Glutamatergic neuron (in vitro differentiated cells): ENCODE data around the gene TNNC1. TPM values are rescaled to one million over a fixed set of nuclear protein-coding genes. Genes with fewer than 3 reads are reported as not detected.
A peak's percentile ranks its signal among the peaks of the same experiment; 100 is the strongest.

Source experiments
- DNase-seq: peaks from one replicate; pipeline ENCODE4 v3.0.0; 2022
- H3K27ac Mint-ChIP-seq: one replicate; pipeline ENCODE4 v1.8.0; 2020; ENCODE audit warnings: mild to moderate bottlenecking, mixed read lengths, inconsistent platforms; ENCODE audit not compliant: unreplicated experiment
- H3K27me3 Mint-ChIP-seq: one replicate; pipeline ENCODE4 v1.8.0; 2020; ENCODE audit warnings: mild to moderate bottlenecking, moderate library complexity, mixed read lengths, inconsistent platforms; ENCODE audit not compliant: unreplicated experiment
- H3K36me3 Mint-ChIP-seq: one replicate; pipeline ENCODE4 v1.8.0; 2020; ENCODE audit warnings: mild to moderate bottlenecking, mixed read lengths, inconsistent platforms; ENCODE audit not compliant: unreplicated experiment
- H3K4me1 Mint-ChIP-seq: one replicate; pipeline ENCODE4 v1.8.0; 2020; ENCODE audit warnings: mild to moderate bottlenecking, low read depth, mixed read lengths, inconsistent platforms; ENCODE audit not compliant: unreplicated experiment
- H3K4me3 Mint-ChIP-seq: one replicate; pipeline ENCODE4 v1.8.0; 2020; ENCODE audit warnings: mild to moderate bottlenecking, mixed read lengths, inconsistent platforms; ENCODE audit not compliant: unreplicated experiment
- H3K9me3 Mint-ChIP-seq: one replicate; pipeline ENCODE4 v1.8.0; 2020; ENCODE audit warnings: mild to moderate bottlenecking, moderate library complexity, mixed read lengths, inconsistent platforms; ENCODE audit not compliant: unreplicated experiment
- total RNA-seq: library from RNA; stranded (reverse); fragmentation: NEBNext Ultra II Directional; extraction: Animal tissue kit (Norgen Biotek cat#: 25700); gene quantifications from one replicate; pipeline ENCODE4 v1.2.1, GENCODE V29; 2021; ENCODE audit not compliant: unreplicated experiment
- TF ChIP-seq, protein P1 (sequence below): fragments of 200-600 bp; sonication (generic); IDR thresholded peaks from one replicate; pipeline ENCODE4 v1.5.0; 2021; ENCODE audit not compliant: partially characterized antibody, unreplicated experiment

The TNNC1 gene
- total RNA-seq, 1 donor from 2014 or later: 2.7 TPM

DNA sequence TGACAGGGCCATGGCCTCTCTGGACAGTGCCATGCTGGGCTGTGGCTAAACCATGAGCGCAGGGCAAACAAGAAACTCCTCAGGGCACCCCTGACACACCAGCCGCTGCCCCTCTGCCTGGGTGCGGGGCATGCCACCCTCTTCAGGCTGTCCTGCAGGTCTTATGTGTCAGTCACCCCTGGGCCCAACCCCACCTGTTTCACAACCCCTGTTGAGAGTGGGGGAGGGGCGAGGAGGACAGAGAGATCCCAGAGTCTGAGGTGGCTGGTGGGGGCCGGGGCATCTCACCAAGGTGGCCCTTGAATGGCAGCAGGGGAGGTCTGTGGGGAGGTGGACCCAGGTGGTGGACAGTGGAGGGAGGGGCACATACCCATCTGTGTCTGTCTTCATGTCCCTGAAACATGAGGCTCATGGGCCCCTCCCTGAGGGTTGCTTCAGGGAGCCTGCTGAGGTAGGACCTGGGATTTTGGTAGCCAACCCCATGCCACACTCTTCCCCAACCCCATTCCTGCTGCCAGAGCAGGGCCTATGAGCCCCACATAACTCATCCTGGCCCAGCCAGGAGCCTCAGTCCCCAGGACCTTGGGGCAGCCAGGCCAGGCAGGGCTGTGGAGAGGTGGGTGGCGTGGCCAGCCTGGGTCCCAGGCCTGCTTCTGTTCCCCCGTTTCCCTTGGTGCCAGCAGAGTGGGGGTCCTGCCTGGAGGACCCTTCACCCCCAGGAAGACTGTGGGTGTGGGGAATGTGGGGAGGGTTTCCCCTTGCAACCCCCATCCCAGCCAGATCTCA is 39.6 kb upstream of the TNNC1 start:
- DNase-seq: no peak
- H3K4me1 Mint-ChIP-seq: peaks cover 10% of the 10 kb centered on the region
- TF ChIP-seq, protein P1, sequence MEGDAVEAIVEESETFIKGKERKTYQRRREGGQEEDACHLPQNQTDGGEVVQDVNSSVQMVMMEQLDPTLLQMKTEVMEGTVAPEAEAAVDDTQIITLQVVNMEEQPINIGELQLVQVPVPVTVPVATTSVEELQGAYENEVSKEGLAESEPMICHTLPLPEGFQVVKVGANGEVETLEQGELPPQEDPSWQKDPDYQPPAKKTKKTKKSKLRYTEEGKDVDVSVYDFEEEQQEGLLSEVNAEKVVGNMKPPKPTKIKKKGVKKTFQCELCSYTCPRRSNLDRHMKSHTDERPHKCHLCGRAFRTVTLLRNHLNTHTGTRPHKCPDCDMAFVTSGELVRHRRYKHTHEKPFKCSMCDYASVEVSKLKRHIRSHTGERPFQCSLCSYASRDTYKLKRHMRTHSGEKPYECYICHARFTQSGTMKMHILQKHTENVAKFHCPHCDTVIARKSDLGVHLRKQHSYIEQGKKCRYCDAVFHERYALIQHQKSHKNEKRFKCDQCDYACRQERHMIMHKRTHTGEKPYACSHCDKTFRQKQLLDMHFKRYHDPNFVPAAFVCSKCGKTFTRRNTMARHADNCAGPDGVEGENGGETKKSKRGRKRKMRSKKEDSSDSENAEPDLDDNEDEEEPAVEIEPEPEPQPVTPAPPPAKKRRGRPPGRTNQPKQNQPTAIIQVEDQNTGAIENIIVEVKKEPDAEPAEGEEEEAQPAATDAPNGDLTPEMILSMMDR: no peak
- peaks cover 10% of the 10 kb centered on the region for H3K27me3 Mint-ChIP-seq
- H3K4me3 Mint-ChIP-seq: no peak overlapping the region
- H3K9me3 Mint-ChIP-seq: peaks cover 3% of the 10 kb centered on the region
- H3K36me3 Mint-ChIP-seq: no peaks in the 10 kb centered on the region
- H3K27ac Mint-ChIP-seq: no peak overlapping the region

DNA sequence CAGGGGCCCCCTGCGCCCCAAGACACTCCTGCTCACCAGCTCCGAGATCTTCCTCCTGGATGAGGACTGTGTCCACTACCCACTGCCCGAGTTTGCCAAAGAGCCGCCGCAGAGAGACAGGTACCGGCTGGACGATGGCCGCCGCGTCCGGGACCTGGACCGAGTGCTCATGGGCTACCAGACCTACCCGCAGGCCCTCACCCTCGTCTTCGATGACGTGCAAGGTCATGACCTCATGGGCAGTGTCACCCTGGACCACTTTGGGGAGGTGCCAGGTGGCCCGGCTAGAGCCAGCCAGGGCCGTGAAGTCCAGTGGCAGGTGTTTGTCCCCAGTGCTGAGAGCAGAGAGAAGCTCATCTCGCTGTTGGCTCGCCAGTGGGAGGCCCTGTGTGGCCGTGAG is 38.2 kb upstream of the TNNC1 start:
- peaks cover 6% of the 10 kb centered on the region for H3K9me3 Mint-ChIP-seq
- H3K27me3 Mint-ChIP-seq: peaks cover 10% of the 10 kb centered on the region
- no peak overlapping the region for H3K27ac Mint-ChIP-seq
- H3K4me3 Mint-ChIP-seq: no peak overlapping the region
- H3K36me3 Mint-ChIP-seq: no peaks in the 10 kb centered on the region
- peaks cover 10% of the 10 kb centered on the region for H3K4me1 Mint-ChIP-seq
- no peak for DNase-seq
- TF ChIP-seq, protein P1: no peak

DNA sequence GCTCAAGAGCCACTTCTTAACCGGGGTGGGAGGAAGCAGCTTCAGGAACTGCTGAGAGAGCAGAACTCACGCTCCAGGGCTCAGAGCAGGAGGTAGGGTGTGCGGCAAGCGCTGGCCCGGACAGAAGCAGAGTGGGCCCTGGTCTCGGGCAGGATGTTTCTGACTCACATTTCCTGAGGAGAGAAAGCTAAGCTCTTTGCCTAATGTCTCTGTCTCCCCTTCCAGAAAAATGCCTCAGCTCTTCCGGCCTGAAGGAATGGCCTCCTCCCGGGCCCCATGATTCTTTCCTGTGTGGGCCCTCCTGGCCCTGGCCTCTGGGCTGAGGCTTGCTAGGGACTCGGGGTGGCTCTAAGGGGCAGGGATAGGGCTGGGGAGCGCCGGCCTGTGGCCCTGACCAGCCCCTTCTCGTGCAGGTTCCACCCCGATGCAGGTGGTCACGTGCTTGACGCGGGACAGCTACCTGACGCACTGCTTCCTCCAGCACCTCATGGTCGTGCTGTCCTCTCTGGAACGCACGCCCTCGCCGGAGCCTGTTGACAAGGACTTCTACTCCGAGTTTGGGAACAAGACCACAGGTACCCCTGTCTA is 37.2 kb upstream of the TNNC1 start:
- TF ChIP-seq, protein P1: no peak
- Mint-ChIP-seq H3K9me3 (peaks cover 6% of the 10 kb centered on the region), H3K27me3 (peaks cover 6% of the 10 kb centered on the region), H3K4me1 (peaks cover 10% of the 10 kb centered on the region), H3K4me3 (no peak overlapping the region), H3K36me3 (no peaks in the 10 kb centered on the region), H3K27ac (no peak overlapping the region)
- DNase-seq: no peak

DNA sequence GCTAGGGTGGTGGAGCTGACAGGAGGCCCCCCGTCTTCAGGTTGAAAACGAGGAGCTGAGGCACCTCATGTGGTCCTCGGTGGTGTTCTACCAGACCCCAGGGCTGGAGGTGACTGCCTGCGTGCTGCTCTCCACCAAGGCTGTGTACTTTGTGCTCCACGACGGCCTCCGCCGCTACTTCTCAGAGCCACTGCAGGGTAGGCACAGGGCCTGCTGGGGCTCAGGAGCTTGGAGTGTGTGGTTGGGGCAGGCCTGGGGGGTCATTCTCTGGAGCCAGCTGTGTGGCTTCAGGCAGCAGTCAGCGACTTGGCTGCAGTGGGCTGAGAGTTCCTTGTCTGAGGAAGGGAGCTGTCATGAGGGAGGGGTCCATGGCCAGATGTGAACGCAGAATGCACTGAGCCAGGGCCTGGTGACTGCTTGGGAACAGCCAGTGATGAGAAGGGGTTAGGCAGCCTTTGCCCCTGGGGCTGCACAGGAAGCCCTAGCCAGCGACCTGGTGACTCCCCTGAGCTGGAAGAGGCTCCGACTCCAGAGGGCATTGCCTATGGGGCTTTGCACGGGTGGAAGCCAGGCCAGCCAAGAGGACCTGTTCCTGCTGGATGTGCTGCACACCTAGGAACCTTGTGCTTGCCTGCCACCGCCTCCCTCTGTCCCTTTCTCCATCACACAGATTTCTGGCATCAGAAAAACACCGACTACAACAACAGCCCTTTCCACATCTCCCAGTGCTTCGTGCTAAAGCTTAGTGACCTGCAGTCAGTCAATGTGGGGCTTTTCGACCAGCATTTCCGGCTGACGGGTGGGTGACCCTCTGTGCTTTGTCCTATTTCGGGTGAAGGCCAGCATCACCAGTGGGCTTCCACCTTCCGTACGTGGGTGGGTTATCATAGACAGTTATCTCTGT is 36.4 kb upstream of the TNNC1 start:
- TF ChIP-seq, protein P1: no peak
- Mint-ChIP-seq H3K4me3 (no peak overlapping the region), H3K4me1 (peaks cover 10% of the 10 kb centered on the region), H3K36me3 (no peaks in the 10 kb centered on the region), H3K9me3 (peaks cover 6% of the 10 kb centered on the region), H3K27ac (peak overlapping the region; percentile 33), H3K27me3 (peaks cover 6% of the 10 kb centered on the region)
- DNase-seq: no peak
